Activated CD8-positive, alpha-beta memory T cell treated with anti-CD3 and anti-CD28 coated beads, Interleukin-2, amount 50 U/mL, for 48 hours (primary cell): ENCODE data around the gene CROCC.

Experiments used
- DNase-seq: peaks from one replicate; pipeline ENCODE4 v3.0.0-alpha.2; 2020

CROCC gene

GRCh38 chr1:16971341-16972188 is 49.8 kb downstream of the CROCC start:
- DNase-seq = no peak

GRCh38 chr1:16972189-16972895 is 50.6 kb downstream of the CROCC start:
- no peak for DNase-seq

- no peak for DNase-seq
Measured at GRCh38 chr1:16973215-16973614, 51.5 kb downstream of the CROCC start.

GRCh38 chr1:16975211-16975610 is 53.5 kb downstream of the CROCC start:
- DNase-seq = no peak

GRCh38 chr1:16975838-16976237 is 54.1 kb downstream of the CROCC start:
- no peak for DNase-seq

GRCh38 chr1:16976966-16977365 is 55.2 kb downstream of the CROCC start:
- DNase-seq = no peak

GRCh38 chr1:16977377-16977776 is 55.6 kb downstream of the CROCC start:
- no peak for DNase-seq

GRCh38 chr1:16978139-16978538 is 56.4 kb downstream of the CROCC start:
- no peak for DNase-seq

GRCh38 chr1:16978567-16979474 is 57.1 kb downstream of the CROCC start:
- DNase-seq = no peak

GRCh38 chr1:16979475-16980327 is 58.0 kb downstream of the CROCC start:
- no peak for DNase-seq

- DNase-seq = no peak
Measured at GRCh38 chr1:16980473-16981268, 58.9 kb downstream of the CROCC start, which contains the start of gene MFAP2. TSS of gene MFAP2 (minus strand) at chr1:16980620. CDS start at chr1:16978273, 2,347 bp downstream.

GRCh38 chr1:16981269-16981849 is 59.6 kb downstream of the CROCC start:
- no peak for DNase-seq

GRCh38 chr1:16982902-16983301 is 61.2 kb downstream of the CROCC start:
- DNase-seq = no peak

- no peak for DNase-seq
Measured at GRCh38 chr1:16983649-16984048, 61.9 kb downstream of the CROCC start.

- DNase-seq = no peak
Measured at GRCh38 chr1:16984717-16985116, 63.0 kb downstream of the CROCC start.

GRCh38 chr1:16986113-16986512 is 64.4 kb downstream of the CROCC start:
- no peak for DNase-seq

GRCh38 chr1:16986560-16986959 is 64.8 kb downstream of the CROCC start:
- no peak for DNase-seq

- no peak for DNase-seq
Measured at GRCh38 chr1:16986962-16987361, 65.2 kb downstream of the CROCC start.

- no peak for DNase-seq
Measured at GRCh38 chr1:16988210-16988609, 66.5 kb downstream of the CROCC start.

GRCh38 chr1:16989676-16990391 is 68.1 kb downstream of the CROCC start:
- DNase-seq = no peak
